ENCODE results near the gene CIC. TPM values are rescaled to one million over a fixed set of nuclear protein-coding genes. Genes with fewer than 3 reads are reported as not detected.
A peak's percentile ranks its signal among the peaks of the same experiment; 100 is the strongest.

The CIC gene
- total RNA-seq, 2 donors from 2014 or later = 112 to 125 TPM

DNA sequence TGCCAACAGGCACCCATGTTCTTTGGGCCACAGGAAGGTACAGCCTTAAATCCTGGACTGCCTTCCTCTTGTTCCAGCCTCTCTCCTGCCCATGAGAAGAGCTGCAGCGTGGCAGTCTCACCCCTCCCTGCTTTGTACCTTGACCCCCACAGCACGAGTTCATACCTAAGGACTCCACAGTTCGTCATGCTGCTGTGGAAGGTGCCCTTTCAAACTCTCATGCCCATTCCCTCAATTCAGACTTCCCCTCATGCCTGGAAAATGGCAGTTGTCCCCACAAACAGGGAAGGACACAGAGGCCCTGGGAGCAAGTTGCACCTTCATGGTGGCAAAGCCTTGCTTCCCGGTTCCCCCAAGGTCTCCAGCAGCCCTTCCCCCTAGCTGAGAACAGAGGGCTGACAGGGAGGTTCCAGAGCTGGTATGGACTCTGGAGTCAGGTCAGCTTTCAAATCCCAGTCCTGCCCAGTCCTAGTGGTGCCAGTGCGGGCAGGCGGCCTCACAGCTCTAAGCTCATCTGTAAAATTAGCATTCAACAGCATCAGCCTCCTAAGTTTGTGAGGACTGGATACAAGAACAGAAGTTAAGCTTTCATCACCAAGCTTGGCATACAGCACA lies 35.3 kb upstream of the CIC start:
- no peak overlapping the region for H3K27ac Mint-ChIP-seq
- H3K27me3 Mint-ChIP-seq = no peaks in the 10 kb centered on the region
- no peak overlapping the region for H3K4me3 Mint-ChIP-seq
- H3K9me3 ChIP-seq (ENCODE audit: control insufficient read depth, low read length, poor library complexity, severe bottlenecking) = no peaks in the 10 kb centered on the region
- peaks cover 3% of the 10 kb centered on the region for H3K36me3 Mint-ChIP-seq (ENCODE audit: low read depth)
- DNase-seq (no peak), ATAC-seq (no peak)
- peaks cover 4% of the 10 kb centered on the region for H3K4me1 Mint-ChIP-seq

DNA sequence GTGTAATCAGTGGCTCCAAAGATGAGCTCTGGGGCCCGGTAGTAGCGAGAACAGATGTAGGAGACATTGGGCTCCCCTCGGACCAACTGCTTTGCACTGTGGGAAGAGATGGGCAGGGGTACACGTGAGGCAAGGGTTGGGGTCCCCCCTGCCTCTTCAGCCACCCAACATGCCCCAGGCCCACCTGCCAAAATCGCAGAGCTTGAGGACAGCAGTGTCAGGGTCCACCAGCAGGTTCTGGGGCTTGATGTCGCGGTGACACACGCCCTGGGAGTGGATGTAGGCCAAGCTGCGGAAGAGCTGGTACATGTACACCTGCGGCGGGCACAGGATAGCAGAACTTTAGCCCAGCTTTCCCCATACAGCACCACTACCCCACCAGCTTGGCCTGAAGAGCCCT lies 34.7 kb upstream of the CIC start:
- H3K27me3 Mint-ChIP-seq = no peaks in the 10 kb centered on the region
- H3K4me3 Mint-ChIP-seq = no peak overlapping the region
- H3K27ac Mint-ChIP-seq = no peak overlapping the region
- ATAC-seq = no peak
- DNase-seq = no peak
- H3K4me1 Mint-ChIP-seq = peaks cover 8% of the 10 kb centered on the region
- peaks cover 5% of the 10 kb centered on the region for H3K36me3 Mint-ChIP-seq (ENCODE audit: low read depth)
- H3K9me3 ChIP-seq (ENCODE audit: control insufficient read depth, low read length, poor library complexity, severe bottlenecking) = no peaks in the 10 kb centered on the region

DNA sequence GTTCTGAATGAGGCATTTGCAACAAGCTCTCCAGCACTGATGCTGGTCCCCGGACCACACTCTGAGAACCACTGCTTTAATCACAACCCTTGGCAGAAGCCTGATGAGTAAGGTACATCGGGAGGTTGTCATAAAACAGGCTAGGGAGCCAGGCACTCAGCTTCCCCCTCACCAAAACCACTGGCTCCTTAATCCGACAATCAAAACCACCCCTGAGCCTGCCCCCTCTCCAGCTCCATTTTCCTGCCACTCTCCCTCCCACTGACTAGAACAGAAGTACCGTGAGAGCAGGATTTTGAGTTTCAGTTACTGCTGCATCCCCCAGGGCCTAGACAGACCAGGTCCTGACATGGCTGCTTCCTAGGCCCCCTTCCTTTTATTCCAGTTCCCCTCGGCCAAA lies 33.9 kb upstream of the CIC start:
- peak overlapping the region; percentile 67 for H3K27ac Mint-ChIP-seq
- H3K4me1 Mint-ChIP-seq = peaks cover 13% of the 10 kb centered on the region
- ATAC-seq (no peak), DNase-seq (no peak)
- H3K4me3 Mint-ChIP-seq = no peak overlapping the region
- no peaks in the 10 kb centered on the region for H3K9me3 ChIP-seq (ENCODE audit: control insufficient read depth, low read length, poor library complexity, severe bottlenecking)
- no peaks in the 10 kb centered on the region for H3K27me3 Mint-ChIP-seq
- peaks cover 5% of the 10 kb centered on the region for H3K36me3 Mint-ChIP-seq (ENCODE audit: low read depth)

DNA sequence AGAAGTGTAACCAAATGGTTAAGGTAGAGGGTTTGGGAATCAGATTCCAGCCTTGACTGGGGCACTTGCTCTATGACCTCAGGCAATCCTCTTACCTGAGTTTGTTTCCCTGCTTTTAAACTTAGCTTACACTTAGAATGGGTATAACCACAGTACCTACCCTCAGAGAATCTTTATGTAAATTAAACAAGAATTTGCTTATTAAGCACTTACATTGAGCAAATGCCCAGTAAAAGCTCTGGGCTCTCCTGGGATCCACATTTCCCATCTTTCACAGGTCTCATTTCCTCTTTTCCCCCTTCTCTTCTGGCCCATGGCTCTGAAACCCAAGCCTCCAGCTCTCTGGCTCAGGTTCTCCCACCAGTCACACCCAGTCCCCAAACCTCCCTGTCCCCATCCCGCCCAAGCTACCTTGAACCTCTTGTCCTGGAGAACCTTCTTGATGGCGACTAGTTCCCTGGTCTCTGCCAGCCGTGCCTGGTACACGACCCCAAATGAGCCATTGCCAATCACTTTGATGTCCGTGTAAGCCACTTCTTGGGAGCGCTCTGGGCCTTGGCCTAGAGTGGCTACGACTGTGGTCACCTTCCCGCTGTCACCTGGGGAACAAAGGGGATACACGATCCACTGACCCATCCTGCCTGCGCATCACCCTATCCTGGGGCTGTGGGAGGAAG lies 29.4 kb upstream of the CIC start:
- H3K27ac Mint-ChIP-seq = peak overlapping the region; percentile 49
- no peak for ATAC-seq
- H3K36me3 Mint-ChIP-seq (ENCODE audit: low read depth) = peaks cover 5% of the 10 kb centered on the region
- H3K4me1 Mint-ChIP-seq = peaks cover 35% of the 10 kb centered on the region
- DNase-seq = no peak
- H3K4me3 Mint-ChIP-seq = peak overlapping the region; percentile 75
- H3K9me3 ChIP-seq (ENCODE audit: control insufficient read depth, low read length, poor library complexity, severe bottlenecking) = no peaks in the 10 kb centered on the region
- no peaks in the 10 kb centered on the region for H3K27me3 Mint-ChIP-seq

DNA sequence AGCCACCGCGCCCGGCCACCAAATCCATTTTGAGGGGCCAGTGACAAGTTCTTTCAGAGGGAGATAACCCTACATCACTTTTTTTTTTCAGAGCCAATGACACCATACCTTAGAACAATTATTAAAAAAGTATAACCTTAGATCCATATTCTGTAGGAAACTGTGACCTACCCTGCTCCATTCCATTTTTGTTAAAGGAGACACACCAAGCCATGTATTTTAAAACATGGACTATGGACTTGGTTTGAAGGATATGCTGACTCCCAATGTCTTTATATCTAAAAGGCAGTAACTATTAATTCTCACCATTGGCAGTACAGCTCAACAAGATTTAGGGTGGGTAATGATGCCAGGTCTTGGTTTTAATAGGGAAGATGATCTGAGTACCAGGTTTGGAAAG lies 27.8 kb upstream of the CIC start:
- Mint-ChIP-seq H3K27ac (peak overlapping the region; percentile 89), H3K36me3 (ENCODE audit: low read depth) (peaks cover 5% of the 10 kb centered on the region), H3K27me3 (no peaks in the 10 kb centered on the region), H3K4me1 (peaks cover 45% of the 10 kb centered on the region), H3K4me3 (peak overlapping the region; percentile 96)
- H3K9me3 ChIP-seq (ENCODE audit: control insufficient read depth, low read length, poor library complexity, severe bottlenecking) = no peaks in the 10 kb centered on the region
- no peak for DNase-seq
- ATAC-seq = no peak

DNA sequence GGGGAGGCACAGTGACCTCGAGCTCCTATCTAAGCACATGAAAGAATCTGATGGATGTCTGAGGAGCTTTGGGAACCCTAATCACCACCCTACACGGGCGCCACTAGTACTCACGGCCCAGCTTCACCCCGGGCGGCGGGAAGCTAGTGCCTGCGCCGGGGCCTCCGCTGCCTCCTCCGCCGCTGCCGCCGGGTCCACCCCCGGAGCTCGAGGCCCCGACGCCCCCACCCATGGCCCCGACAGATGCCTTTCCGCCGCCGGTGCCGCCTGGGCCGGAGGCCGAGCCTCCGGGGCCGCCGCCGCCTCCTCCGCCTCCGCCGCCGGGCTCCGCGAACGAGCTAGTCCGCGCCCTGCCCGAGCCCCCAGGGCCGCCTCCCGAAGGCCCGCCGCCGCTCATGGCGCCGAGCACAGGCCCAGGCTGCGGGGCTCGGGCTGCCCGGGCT lies 27.0 kb upstream of the CIC start:
- no peak for DNase-seq
- H3K27me3 Mint-ChIP-seq = no peaks in the 10 kb centered on the region
- ATAC-seq = no peak
- peak overlapping the region; percentile 96 for H3K4me3 Mint-ChIP-seq
- peak overlapping the region; percentile 89 for H3K27ac Mint-ChIP-seq
- no peaks in the 10 kb centered on the region for H3K9me3 ChIP-seq (ENCODE audit: control insufficient read depth, low read length, poor library complexity, severe bottlenecking)
- H3K36me3 Mint-ChIP-seq (ENCODE audit: low read depth) = peaks cover 3% of the 10 kb centered on the region
- peaks cover 45% of the 10 kb centered on the region for H3K4me1 Mint-ChIP-seq

DNA sequence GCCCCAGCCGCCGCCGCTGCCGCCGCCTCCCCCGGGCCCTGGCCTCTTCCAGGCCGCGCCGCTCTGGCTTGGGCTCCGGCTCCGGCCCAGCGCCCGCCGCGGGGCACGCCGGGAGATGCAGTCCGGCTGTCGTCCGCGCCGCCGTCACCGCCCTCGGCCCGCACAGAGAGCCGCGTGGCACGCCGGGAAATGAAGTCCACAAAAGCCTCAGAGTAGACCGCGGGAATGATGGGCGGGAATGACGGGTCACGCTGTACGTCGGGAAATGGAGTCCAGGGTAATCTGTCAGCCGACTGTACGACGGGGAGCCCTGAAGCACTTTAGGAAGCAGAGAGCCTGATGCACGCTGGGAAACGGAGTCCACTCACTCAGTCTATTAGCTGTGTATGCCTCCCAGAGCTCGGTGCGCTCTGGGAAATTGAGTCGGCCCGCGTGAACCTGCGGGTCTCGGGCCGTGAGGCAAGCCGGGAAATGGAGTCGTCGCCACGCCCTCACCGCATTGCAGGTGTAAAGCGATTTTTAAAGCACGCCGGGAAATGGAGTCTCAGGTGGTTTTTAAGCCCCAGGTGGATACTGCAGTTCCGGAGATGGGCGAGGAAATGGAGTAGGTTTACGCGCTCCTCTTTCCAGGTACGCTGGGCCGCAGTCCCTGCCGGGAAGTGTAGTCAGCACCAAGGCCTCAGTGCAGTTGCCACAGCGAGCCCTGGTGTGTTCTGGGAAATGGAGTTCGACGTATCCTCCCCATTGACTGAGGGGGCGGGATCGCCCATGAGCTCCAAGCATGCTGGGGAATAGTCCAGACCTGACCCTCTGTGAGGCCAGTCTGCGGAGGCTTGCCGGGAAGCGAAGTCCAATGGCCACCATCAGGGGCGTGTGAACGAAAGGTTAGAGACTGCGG lies 26.3 kb upstream of the CIC start, which contains the start of gene GSK3A:
TSS of gene GSK3A (minus strand) at position 91 of the 898 bp plus-strand sequence. CDS start 137 bp downstream, outside the sequence.
- peak within 1 kb of the TSS; percentile 89 for H3K27ac Mint-ChIP-seq
- peak within 1 kb of the TSS; percentile 96 for H3K4me3 Mint-ChIP-seq
- H3K9me3 ChIP-seq (ENCODE audit: control insufficient read depth, low read length, poor library complexity, severe bottlenecking) = no peaks in the 10 kb centered on the region
- ATAC-seq (peak; percentile 80), DNase-seq (peak; percentile 90 to 94 (median 93))
- H3K36me3 Mint-ChIP-seq (ENCODE audit: low read depth) = peaks cover 3% of the 10 kb centered on the region
- peaks cover 45% of the 10 kb centered on the region for H3K4me1 Mint-ChIP-seq
- H3K27me3 Mint-ChIP-seq = no peaks in the 10 kb centered on the region

DNA sequence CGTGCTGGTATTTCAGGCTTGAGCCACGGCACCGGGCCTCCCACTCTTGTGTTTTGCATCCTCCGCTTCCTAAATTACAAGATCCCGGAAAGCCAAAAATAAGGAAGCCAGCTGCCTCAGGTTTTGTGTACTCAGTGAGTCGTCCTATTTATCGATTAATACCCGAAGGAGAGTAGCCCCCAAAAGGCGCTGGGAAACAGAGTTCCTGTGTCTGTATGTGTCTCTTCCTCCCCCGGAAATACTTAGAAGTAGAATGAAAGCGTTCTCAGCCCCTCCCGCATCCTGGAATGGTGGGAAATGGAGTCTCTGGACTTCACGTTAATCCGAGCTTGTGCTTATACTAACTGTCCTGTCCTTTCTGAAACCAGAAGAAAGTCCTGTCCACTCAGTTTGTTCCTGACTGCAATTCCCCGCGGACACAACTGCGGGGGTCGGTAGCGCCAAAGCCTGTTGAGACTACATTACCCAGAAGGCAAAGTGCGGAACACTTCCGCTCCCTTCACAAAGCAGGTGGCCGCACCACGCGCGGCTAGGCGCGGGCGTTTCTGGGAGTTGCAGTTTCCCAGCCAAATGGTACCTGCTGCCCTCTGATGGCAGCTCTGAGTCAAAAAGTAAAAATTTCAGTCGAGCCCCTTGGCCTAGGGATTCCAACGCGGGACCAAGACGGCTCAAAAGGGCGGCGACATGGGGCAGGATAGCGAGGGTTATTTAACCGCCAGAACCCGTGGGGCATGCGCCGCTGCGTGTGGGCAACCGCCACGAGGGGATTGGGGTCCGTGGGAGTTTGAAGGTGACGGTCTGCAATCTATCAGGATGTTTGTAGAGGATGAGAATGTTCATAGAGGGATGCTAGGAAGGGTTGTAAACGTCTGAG lies 24.5 kb upstream of the CIC start:
- peak overlapping the region; percentile 90 for H3K27ac Mint-ChIP-seq
- ATAC-seq (peak; percentile 44), DNase-seq (peak; percentile 78 to 83 (median 81))
- peaks cover 41% of the 10 kb centered on the region for H3K4me1 Mint-ChIP-seq
- H3K36me3 Mint-ChIP-seq (ENCODE audit: low read depth) = no peaks in the 10 kb centered on the region
- H3K27me3 Mint-ChIP-seq = no peaks in the 10 kb centered on the region
- no peaks in the 10 kb centered on the region for H3K9me3 ChIP-seq (ENCODE audit: control insufficient read depth, low read length, poor library complexity, severe bottlenecking)
- peak overlapping the region; percentile 96 for H3K4me3 Mint-ChIP-seq

DNA sequence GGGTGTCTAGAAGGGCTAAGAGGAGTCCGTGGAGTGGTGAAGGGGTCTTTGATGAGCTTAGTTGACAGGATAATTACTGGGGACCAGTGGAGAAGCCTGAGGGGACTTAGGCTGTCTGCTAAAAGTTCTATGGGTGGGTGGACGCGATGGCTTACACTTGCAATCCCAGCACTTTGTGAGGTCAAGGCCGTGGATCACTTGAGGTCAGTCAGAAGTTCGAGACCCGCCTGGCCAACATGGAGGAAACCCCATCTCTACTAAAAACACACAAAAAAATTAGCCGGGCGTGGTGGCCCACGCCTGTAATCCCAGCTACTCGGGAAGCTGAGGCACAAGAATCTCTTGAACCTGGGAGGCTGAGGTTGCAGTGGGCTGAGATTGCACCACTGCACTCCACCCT lies 23.8 kb upstream of the CIC start:
- Mint-ChIP-seq H3K4me1 (peaks cover 35% of the 10 kb centered on the region), H3K27me3 (no peaks in the 10 kb centered on the region), H3K36me3 (ENCODE audit: low read depth) (no peaks in the 10 kb centered on the region), H3K27ac (peak overlapping the region; percentile 90), H3K4me3 (peak overlapping the region; percentile 96)
- DNase-seq = no peak
- H3K9me3 ChIP-seq (ENCODE audit: control insufficient read depth, low read length, poor library complexity, severe bottlenecking) = no peaks in the 10 kb centered on the region
- no peak for ATAC-seq

DNA sequence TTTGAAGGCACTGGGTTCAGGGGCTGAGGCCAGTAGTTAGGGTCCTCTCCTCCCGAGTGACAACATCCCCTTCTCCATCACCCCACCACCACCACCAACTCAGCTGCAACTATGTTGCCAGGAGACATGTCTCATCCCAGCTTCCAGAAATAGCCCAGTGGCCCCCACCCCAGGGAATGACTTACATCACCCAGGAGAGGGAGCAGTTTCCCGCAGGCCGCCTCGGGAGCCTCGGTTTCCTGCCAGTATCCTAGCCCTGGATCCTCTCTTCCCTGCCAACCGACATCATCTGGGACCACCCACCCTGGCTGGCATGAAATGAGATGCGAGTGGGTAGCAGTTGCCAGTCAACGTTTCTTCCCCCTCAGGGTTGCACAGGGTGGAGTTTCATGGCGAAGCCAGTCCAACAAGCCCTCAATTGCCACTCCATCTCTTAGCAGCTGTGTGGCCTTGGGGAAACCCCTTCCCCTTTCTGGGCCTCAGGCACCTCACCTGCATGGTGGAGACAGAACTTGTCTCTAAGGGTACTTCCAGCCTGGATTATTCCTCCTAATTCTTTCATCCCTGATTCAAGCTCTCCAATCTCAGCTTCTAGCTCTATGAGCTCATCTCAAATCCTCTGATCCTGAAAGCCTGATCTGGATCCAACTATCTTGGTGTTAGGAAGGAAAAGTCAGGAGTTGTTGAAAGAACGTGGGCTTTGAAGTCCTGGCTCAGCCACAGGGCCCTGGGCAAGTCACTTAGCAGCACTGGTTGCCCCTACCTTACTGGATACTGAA lies 22.7 kb upstream of the CIC start:
- peak overlapping the region; percentile 90 for H3K27ac Mint-ChIP-seq
- peaks cover 31% of the 10 kb centered on the region for H3K4me1 Mint-ChIP-seq
- no peaks in the 10 kb centered on the region for H3K27me3 Mint-ChIP-seq

DNA sequence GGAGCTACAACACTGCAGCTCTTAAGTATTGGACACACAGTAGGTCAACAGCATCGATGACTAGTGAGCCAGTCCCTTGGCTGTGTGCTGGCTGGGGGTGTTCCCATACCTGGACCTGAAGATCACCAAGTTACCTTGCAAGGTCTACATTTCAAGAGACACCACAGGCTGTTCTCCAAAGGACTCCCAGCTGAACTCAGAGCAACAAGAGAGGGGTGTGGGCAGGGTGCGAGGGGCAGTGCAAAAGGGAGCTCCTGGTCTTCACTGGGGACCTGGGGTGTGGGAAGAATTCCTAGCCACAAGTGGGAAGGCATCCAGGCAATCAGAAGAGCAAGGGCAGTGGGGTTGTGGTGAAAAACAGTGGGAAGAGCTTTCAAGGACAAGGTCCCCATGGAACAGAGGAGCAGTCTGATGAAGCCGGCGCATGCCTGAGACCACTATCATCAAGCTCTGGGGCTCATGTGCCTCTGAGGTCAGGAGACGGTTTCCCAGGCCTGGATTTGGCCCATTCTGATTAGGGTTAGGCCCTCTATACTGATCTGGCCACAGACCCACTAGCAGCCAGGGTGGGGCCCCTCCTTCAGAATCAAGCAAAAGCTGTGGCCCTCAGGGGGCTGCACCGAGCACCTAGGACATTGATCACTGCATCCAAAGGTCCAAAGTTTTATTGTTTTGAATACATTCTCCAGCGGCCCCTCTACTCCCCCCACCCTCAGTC lies 22.0 kb upstream of the CIC start:
- Mint-ChIP-seq H3K27me3 (no peaks in the 10 kb centered on the region), H3K4me3 (no peak overlapping the region), H3K36me3 (ENCODE audit: low read depth) (no peaks in the 10 kb centered on the region), H3K27ac (peak overlapping the region; percentile 90), H3K4me1 (peaks cover 31% of the 10 kb centered on the region)
- ATAC-seq = no peak
- H3K9me3 ChIP-seq (ENCODE audit: control insufficient read depth, low read length, poor library complexity, severe bottlenecking) = no peaks in the 10 kb centered on the region
- no peak for DNase-seq

More for the DNA sequence above, 22.7 kb upstream of the CIC start:
- DNase-seq = no peak
- H3K36me3 Mint-ChIP-seq (ENCODE audit: low read depth) = no peaks in the 10 kb centered on the region
- no peak overlapping the region for H3K4me3 Mint-ChIP-seq
- no peaks in the 10 kb centered on the region for H3K9me3 ChIP-seq (ENCODE audit: control insufficient read depth, low read length, poor library complexity, severe bottlenecking)
- ATAC-seq = no peak

Measured in T-helper 17 cell (primary cell).